Suppressor macrophage treated with lipopolysaccharide for 1 hour (primary cell): Measurements from ENCODE around the gene SPATA12.
"Not testable (repeated sequence)": the region's sequence is repeated elsewhere in the genome, so short reads cannot be mapped to it uniquely, and the experiment has no call there.

Experiments used
- DNase-seq, 3 donors: peaks; one replicate each; pipeline ENCODE4 v3.0.0-alpha.2; 2020 to 2022

SPATA12 gene

GRCh38 chr3:57053122-57053521 is 7.3 kb upstream of the SPATA12 start:
- no peak for DNase-seq

GRCh38 chr3:57057351-57057750 is 3.1 kb upstream of the SPATA12 start:
- no peak for DNase-seq

- DNase-seq, result peak; percentile 71 to 78 (median 72)
Measured at GRCh38 chr3:57059411-57059810, 1.1 kb upstream of the SPATA12 start.

- no peak for DNase-seq
Measured at GRCh38 chr3:57061556-57061955, 1.1 kb downstream of the SPATA12 start.

GRCh38 chr3:57062101-57062631 is 1.7 kb downstream of the SPATA12 start:
- DNase-seq, result no peak

GRCh38 chr3:57063032-57063431 is 2.6 kb downstream of the SPATA12 start:
- peak in 1 of 3 donors; percentile 30 for DNase-seq

GRCh38 chr3:57064001-57064400 is 3.5 kb downstream of the SPATA12 start:
- DNase-seq, result no peak

- DNase-seq, result peak; percentile 53 to 57 (median 57)
Measured at GRCh38 chr3:57064572-57064971, 4.1 kb downstream of the SPATA12 start.

- no peak for DNase-seq
Measured at GRCh38 chr3:57065588-57065987, 5.1 kb downstream of the SPATA12 start.

- no peak for DNase-seq
Measured at GRCh38 chr3:57066471-57066870, 6.0 kb downstream of the SPATA12 start.

- DNase-seq, result peak; percentile 90 to 95 (median 94)
Measured at GRCh38 chr3:57068437-57069089, 8.1 kb downstream of the SPATA12 start.

GRCh38 chr3:57069503-57069902 is 9.0 kb downstream of the SPATA12 start:
- no peak for DNase-seq

- DNase-seq, result no peak
Measured at GRCh38 chr3:57073628-57074027, 13.2 kb downstream of the SPATA12 start.

GRCh38 chr3:57074135-57074534 is 13.7 kb downstream of the SPATA12 start:
- no peak for DNase-seq

- no peak for DNase-seq
Measured at GRCh38 chr3:57076422-57076951, 16.0 kb downstream of the SPATA12 start.

- peak in 1 of 3 donors; percentile 34 for DNase-seq
Measured at GRCh38 chr3:57077630-57078343, 17.3 kb downstream of the SPATA12 start.

GRCh38 chr3:57078344-57078634 is 17.8 kb downstream of the SPATA12 start:
- peak; percentile 59 to 73 (median 68) for DNase-seq

- peak; percentile 21 to 72 (median 45) for DNase-seq
Measured at GRCh38 chr3:57078635-57079473, 18.4 kb downstream of the SPATA12 start.

- DNase-seq, result no peak
Measured at GRCh38 chr3:57079474-57079831, 19.0 kb downstream of the SPATA12 start.

GRCh38 chr3:57080171-57080570 is 19.7 kb downstream of the SPATA12 start:
- DNase-seq, result no peak

- no peak for DNase-seq
Measured at GRCh38 chr3:57081173-57081572, 20.7 kb downstream of the SPATA12 start.

- no peak for DNase-seq
Measured at GRCh38 chr3:57082481-57082880, 22.0 kb downstream of the SPATA12 start.

- DNase-seq, result not testable (repeated sequence)
Measured at GRCh38 chr3:57083266-57083995, 23.0 kb downstream of the SPATA12 start.
